ENCODE data around the gene ALB.

- peak; percentile 95 for TF ChIP-seq CTCF (IDR thresholded peaks at IDR 0.05)
- TF ChIP-seq ZFX (IDR thresholded peaks at IDR 0.05; ENCODE audit: borderline replicate concordance), result no peak
Observed at GRCh38 chr4:73446336-73446938, 42.4 kb downstream of the ALB start.
